HG03039 (cell line): ENCODE measurements around the gene UGT1A10.
"Not testable (repeated sequence)": the region's sequence is repeated elsewhere in the genome, so short reads cannot be mapped to it uniquely, and the experiment has no call there.

Experiments used
- ATAC-seq: cut with Tn5 transposase; IDR thresholded peaks from one replicate; pipeline ENCODE4 v1.9.1; 2021; ENCODE audit warnings: mild to moderate bottlenecking, moderate library complexity; ENCODE audit not compliant: unreplicated experiment

The UGT1A10 gene

DNA sequence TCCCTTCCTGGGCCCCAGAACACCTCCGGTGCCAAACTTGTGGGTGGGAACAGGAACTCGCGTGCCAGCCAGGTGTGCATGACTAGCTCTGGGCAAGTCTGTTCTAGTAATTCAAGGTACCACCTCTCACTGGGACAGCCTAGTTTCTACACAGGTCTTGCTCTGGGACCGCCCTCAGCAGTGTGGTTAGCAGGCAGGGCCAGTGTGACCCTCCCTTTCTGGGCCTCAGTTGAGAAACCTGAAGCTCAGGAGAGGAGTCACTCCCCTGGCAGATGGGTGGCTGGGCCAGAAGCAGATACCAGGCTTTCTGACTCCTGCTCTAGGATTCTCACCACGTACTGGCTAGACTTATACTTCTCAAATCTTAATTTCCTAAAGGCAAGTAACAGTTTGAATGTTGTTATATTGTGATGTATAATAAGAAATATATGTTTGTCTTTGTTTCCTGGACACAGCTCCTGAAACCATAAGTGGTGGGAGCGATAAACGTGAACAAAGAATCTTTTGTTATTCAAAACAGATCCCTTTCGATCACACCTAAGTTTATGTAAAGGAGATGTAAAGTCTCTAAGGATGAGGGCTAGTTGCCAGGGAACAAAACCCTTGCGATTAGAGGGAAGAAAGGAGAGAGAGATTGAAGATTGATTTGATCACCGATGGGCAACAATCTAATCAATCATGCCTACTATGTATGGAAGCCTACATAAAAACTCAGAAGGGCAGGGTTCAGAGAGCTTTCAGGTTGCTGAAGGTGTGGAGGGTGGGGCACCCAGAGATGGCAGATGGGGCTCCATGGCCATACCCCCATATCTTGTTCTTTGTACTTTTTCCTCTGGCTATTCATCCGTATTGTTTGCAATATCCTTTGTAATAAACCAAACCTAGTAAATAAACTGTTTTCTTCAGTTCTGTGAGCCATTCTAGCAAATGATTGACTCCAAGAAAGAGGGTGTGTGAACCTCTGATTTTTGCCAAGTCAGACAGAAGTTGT, 55.5 kb downstream of the UGT1A10 start:
- no peak for ATAC-seq

- no peak for ATAC-seq
These were observed 56.4 kb downstream of the UGT1A10 start, which contains the start of gene UGT1A6 for GRCh38 chr2:233692648-233693047. Gene UGT1A6, plus strand, starts transcription at chr2:233692890. Its CDS starts 115 bp downstream, at chr2:233693005.

- no peak for ATAC-seq
These were observed 57.7 kb downstream of the UGT1A10 start for GRCh38 chr2:233693963-233694362.

- no peak for ATAC-seq
These were observed 62.5 kb downstream of the UGT1A10 start for GRCh38 chr2:233698740-233699139.

- ATAC-seq, result no peak
These were observed 63.3 kb downstream of the UGT1A10 start for GRCh38 chr2:233699424-233700027.

GRCh38 chr2:233700028-233700635, 63.9 kb downstream of the UGT1A10 start:
- ATAC-seq, result no peak

- not testable (repeated sequence) for ATAC-seq
These were observed 64.6 kb downstream of the UGT1A10 start for GRCh38 chr2:233700842-233701241.

- ATAC-seq, result no peak
These were observed 66.0 kb downstream of the UGT1A10 start for GRCh38 chr2:233702238-233702637.

GRCh38 chr2:233705911-233706506, 69.8 kb downstream of the UGT1A10 start:
- no peak for ATAC-seq

DNA sequence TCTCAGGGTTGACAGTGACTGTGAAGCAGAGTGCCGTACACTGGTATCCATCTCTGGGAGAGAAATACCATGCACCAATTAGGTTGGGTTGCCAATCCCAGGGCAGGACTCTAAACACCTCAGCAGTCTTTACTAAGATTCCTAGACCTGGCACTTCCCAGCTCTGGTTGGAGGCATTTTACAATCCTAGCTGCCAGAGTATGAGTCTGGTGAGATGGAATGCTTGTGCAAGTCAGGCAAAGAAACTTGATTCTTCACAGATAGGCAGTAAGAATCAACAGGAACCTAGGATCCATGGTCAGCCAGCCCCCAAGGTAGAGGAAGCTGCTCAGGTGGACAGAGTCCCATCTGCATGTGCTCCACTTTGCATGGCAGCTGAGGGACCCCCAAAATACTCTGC, 70.5 kb downstream of the UGT1A10 start:
- no peak for ATAC-seq

- no peak for ATAC-seq
These were observed 71.8 kb downstream of the UGT1A10 start for GRCh38 chr2:233707940-233708644.

- no peak for ATAC-seq
These were observed 72.7 kb downstream of the UGT1A10 start for GRCh38 chr2:233708942-233709341.

GRCh38 chr2:233711312-233712008, 75.2 kb downstream of the UGT1A10 start:
- ATAC-seq, result no peak

GRCh38 chr2:233712611-233713261, 76.5 kb downstream of the UGT1A10 start, which contains the start of gene UGT1A5:
Gene UGT1A5, plus strand, starts transcription at chr2:233712907. Its CDS starts 85 bp downstream, at chr2:233712992.
- ATAC-seq, result no peak

DNA sequence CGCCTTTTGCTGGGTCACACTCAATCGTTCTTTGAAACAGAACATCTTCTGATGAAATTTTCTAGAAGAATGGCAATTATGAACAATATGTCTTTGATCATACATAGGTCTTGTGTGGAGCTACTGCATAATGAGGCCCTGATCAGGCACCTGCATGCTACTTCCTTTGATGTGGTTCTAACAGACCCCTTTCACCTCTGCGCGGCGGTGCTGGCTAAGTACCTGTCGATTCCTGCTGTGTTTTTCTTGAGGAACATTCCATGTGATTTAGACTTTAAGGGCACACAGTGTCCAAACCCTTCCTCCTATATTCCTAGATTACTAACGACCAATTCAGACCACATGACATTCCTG, 77.0 kb downstream of the UGT1A10 start:
- ATAC-seq, result no peak

DNA sequence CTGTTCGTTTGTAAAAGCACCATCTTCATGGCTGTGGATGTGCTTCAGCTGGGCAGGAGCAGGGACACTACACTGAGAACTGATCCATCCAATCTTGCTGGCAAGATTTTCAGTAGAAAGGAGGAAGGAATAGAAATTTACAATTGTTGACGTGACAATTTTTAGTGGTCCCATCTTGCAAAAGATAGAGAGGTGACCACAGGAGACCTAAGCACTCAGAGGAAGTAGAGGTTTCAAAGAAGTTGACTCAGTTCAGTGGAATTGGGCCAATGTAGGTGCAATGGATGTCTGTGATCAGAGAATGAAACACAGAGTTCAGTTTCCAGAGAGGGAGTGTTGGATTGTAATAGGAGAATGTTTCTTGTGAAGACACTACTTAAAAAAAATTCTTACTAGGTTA, 77.9 kb downstream of the UGT1A10 start:
- ATAC-seq, result no peak

GRCh38 chr2:233718552-233718951, 82.3 kb downstream of the UGT1A10 start, which contains the start of gene UGT1A4:
Gene UGT1A4, plus strand, starts transcription at chr2:233718736. Its CDS starts 85 bp downstream, at chr2:233718821.
- no peak for ATAC-seq

DNA sequence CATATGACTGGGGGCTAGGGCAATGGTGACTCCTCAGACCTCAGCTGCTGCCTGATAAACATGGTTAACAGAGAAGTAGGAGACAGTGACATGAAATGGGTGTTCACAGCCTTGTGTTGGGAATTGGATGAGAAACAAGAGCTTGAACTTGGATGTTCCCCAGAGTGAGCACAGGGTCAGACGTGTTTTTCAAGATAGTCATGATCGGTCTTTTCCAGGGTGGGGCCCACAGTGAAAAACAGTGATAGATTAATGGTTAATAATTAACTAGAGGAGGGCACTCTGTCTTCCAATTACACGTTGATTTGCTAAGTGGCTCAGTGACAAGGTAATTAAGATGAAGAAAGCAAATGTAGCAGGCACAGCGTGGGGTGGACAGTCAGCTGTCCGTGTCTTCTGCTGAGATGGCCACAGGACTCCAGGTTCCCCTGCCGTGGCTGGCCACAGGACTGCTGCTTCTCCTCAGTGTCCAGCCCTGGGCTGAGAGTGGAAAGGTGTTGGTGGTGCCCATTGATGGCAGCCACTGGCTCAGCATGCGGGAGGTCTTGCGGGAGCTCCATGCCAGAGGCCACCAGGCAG, 92.6 kb downstream of the UGT1A10 start, which contains the start of gene UGT1A3:
Gene UGT1A3, plus strand, starts transcription at position 320 of the 579 bp plus-strand sequence. Its CDS starts 85 bp downstream, at position 405.
- no peak for ATAC-seq
